CD4-positive, CD25-positive, alpha-beta regulatory T cell (primary cell): ENCODE data around the gene FCHO2. TPM values are rescaled to one million over a fixed set of nuclear protein-coding genes. Genes with fewer than 3 reads are reported as not detected.

Source experiments
- ATAC-seq, 2 donors: fragments of 150-1000 bp; cut with Tn5 transposase; one replicate each; pipeline ENCODE4 v1.10.0; 2021; ENCODE audit warnings: low read depth in 2 of 2, moderate number of reproducible peaks in 2 of 2, moderate library complexity in 1 of 2
- DNase-seq, 3 donors: peaks; one replicate each; pipeline versions ENCODE4 v3.0.0 to v3.0.0-alpha.2; 2012 to 2022; ENCODE audit warnings: mixed read lengths in 1 of 3
- H3K27ac ChIP-seq: one replicate; pipeline ENCODE4 v1.7.0; 2013; ENCODE audit warnings: mild to moderate bottlenecking, low read length; ENCODE audit not compliant: insufficient read depth, poor library complexity, severe bottlenecking
- H3K27me3 ChIP-seq: one replicate; pipeline ENCODE4 v1.7.0; 2013; ENCODE audit warnings: low read length; ENCODE audit not compliant: control insufficient read depth, insufficient read depth
- H3K36me3 ChIP-seq: one replicate; pipeline ENCODE4 v1.7.0; 2013; ENCODE audit warnings: mild to moderate bottlenecking, low read length, moderate library complexity; ENCODE audit not compliant: control insufficient read depth, insufficient read depth
- H3K4me1 ChIP-seq: 2 replicates; pipeline ENCODE4 v1.7.0; 2013; ENCODE audit warnings: mild to moderate bottlenecking, low read length; ENCODE audit not compliant: insufficient read depth, control insufficient read depth, poor library complexity, severe bottlenecking
- H3K4me3 ChIP-seq: one replicate; pipeline ENCODE4 v1.7.0; 2013; ENCODE audit warnings: low read depth, mild to moderate bottlenecking, low read length, moderate library complexity
- H3K9me3 ChIP-seq, 2 experiments: 1 replicate in 1 of 2; 2 replicates in 1 of 2; pipeline ENCODE4 v1.7.0; 2013; ENCODE audit warnings: low read length in 2 of 2, mild to moderate bottlenecking in 1 of 2, moderate library complexity in 1 of 2; ENCODE audit not compliant: control insufficient read depth in 2 of 2
- H3K27ac Mint-ChIP-seq, 3 donors: one replicate each; pipeline ENCODE4 v1.8.0; 2020 to 2022; ENCODE audit warnings: mild to moderate bottlenecking in 3 of 3, mixed read lengths in 3 of 3, moderate library complexity in 2 of 3
- H3K27me3 Mint-ChIP-seq: one replicate; pipeline ENCODE4 v1.8.0; 2022; ENCODE audit warnings: mild to moderate bottlenecking, mixed read lengths
- H3K36me3 Mint-ChIP-seq: one replicate; pipeline ENCODE4 v1.8.0; 2020; ENCODE audit warnings: mixed read lengths
- H3K4me1 Mint-ChIP-seq, 4 donors: one replicate each; pipeline ENCODE4 v1.8.0; 2020 to 2022; ENCODE audit warnings: mixed read lengths in 4 of 4, mild to moderate bottlenecking in 1 of 4
- H3K4me3 Mint-ChIP-seq, 4 donors: one replicate each; pipeline ENCODE4 v1.8.0; 2020 to 2022; ENCODE audit warnings: mild to moderate bottlenecking in 4 of 4, mixed read lengths in 4 of 4, moderate library complexity in 3 of 4
- H3K9me3 Mint-ChIP-seq, 7 donors: one replicate each; pipeline ENCODE4 v1.8.0; 2020 to 2022; ENCODE audit warnings: mixed read lengths in 7 of 7, mild to moderate bottlenecking in 3 of 7, moderate library complexity in 2 of 7
- polyA plus RNA-seq, 4 donors: library from polyadenylated mRNA; unstranded; fragments of 300-500 nt; fragmentation: Illumina TruSeq; gene quantifications; one replicate each; pipeline ENCODE4 v1.2.3, GENCODE V29; 2021
- total RNA-seq: library from RNA; stranded (reverse); gene quantifications from one replicate; pipeline ENCODE4 v1.2.3, GENCODE V29; 2022

FCHO2 gene
- total RNA-seq = 2.2 TPM
- under 1 TPM; 0.52 to 0.93 (median 0.80) TPM for polyA plus RNA-seq

DNA sequence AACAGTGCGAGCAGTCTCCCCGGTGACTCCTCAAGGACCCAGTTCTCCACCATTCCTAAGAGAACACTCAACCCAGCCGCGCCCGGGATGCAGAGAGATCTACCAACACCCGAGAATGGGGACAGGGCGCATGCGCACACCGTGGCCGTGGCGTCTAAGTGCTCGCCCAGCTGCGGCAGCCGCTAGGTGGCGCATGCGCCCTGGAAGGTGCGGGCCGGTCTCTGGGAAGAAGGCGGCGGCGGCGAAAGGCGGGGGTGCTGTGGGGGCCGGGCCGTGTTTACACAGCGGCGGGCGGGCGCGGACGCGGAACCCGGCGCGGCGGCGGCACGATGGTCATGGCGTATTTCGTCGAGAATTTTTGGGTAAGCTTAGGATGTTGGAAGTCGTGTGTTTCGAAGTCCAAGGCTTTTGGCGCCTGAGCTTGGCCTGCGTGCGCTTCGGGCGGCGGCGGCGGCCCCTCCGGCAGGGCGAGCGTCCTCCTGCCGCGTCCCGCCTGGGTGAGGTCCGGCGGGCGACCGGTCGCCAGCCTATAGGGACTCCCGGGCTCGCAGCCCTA lies at the start of gene FCHO2:
TSS of gene FCHO2 (plus strand) at position 274 of the 556 bp plus-strand sequence. CDS start at position 330, 56 bp downstream.
- Mint-ChIP-seq H3K27me3 (peaks cover 71% of the 10 kb centered on the region), H3K4me1 (peaks cover 0 to 24% (median 14%) of the 10 kb centered on the region in 4 donors), H3K4me3 (peak within 1 kb of the TSS; percentile 93 to 99 (median 95)), H3K36me3 (no peaks in the 10 kb centered on the region), H3K27ac (peak within 1 kb of the TSS; percentile 86 to 94 (median 91)), H3K9me3 (peaks cover 0 to 3% (median 0%) of the 10 kb centered on the region in 7 donors)
- Histone ChIP-seq H3K27ac (no peak within 1 kb of the TSS), H3K27me3 (peaks cover 36% of the 10 kb centered on the region), H3K4me3 (peak within 1 kb of the TSS; percentile 78), H3K36me3 (no peaks in the 10 kb centered on the region), H3K4me1 (peaks cover 17% of the 10 kb centered on the region), H3K9me3 (no peaks in the 10 kb centered on the region)
- DNase-seq (peak; percentile 90 to 93 (median 91)), ATAC-seq (peak; percentile 91 to 94)

DNA sequence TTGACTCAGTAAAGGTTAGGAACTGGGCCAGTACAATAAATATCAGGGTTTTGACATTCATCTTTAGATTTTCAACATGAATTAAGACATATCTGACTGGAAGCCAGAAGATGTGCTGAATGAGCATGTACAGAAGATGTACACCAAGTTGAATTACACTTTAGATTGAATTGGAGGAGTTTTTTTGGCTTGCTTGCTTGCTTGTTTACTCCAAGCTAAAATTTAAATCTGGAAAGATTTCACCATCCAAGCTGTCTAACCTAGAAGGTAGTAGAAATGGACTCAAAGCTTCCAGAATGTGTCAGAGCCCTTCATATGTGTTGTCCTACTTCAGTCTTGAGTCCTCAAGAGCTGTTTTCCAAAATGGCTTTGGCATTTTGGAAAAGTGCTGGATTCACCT lies 49.0 kb upstream of the FCHO2 start:
- no peaks in the 10 kb centered on the region for H3K4me1 ChIP-seq
- no peak overlapping the region for H3K4me3 ChIP-seq
- no peaks in the 10 kb centered on the region for H3K9me3 ChIP-seq
- DNase-seq (no peak), ATAC-seq (no peak)
- peaks cover 62% of the 10 kb centered on the region for H3K36me3 ChIP-seq
- H3K4me3 Mint-ChIP-seq = no peak overlapping the region
- H3K9me3 Mint-ChIP-seq = peaks cover 0 to 1% (median 0%) of the 10 kb centered on the region in 7 donors
- peak overlapping the region in 1 of 3 donors; percentile 60 for H3K27ac Mint-ChIP-seq
- H3K27me3 Mint-ChIP-seq = no peaks in the 10 kb centered on the region
- peaks cover 2 to 12% (median 6%) of the 10 kb centered on the region in 4 donors for H3K4me1 Mint-ChIP-seq
- no peak overlapping the region for H3K27ac ChIP-seq
- no peaks in the 10 kb centered on the region for H3K27me3 ChIP-seq
- peaks cover 52% of the 10 kb centered on the region for H3K36me3 Mint-ChIP-seq

DNA sequence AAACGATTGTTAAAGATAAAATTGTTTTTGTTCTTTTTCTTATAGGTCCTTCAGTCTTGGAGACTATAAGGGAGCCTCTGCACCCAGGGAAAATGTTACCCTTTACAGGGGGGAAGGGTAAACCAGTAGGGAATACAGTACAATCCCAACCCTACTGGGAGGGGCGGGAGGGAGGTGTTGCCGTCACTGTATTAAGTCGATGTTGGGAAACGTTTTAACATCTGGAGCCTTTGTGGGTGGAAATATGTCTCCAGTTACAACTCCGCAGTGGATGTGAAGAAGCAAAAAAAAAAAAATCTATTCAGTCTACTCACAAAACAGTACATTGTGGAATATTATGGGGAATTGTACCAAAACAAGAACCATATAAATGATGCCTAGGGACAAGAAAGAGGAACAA lies 47.2 kb upstream of the FCHO2 start:
- Histone ChIP-seq H3K4me3 (no peak overlapping the region), H3K36me3 (peaks cover 52% of the 10 kb centered on the region), H3K4me1 (no peaks in the 10 kb centered on the region), H3K27ac (no peak overlapping the region), H3K27me3 (no peaks in the 10 kb centered on the region), H3K9me3 (no peaks in the 10 kb centered on the region)
- no peak overlapping the region for H3K4me3 Mint-ChIP-seq
- H3K36me3 Mint-ChIP-seq = peaks cover 45% of the 10 kb centered on the region
- H3K27ac Mint-ChIP-seq = no peak overlapping the region
- H3K27me3 Mint-ChIP-seq = no peaks in the 10 kb centered on the region
- H3K4me1 Mint-ChIP-seq = peaks cover 0 to 5% (median 0%) of the 10 kb centered on the region in 4 donors
- peaks cover 0 to 1% (median 0%) of the 10 kb centered on the region in 7 donors for H3K9me3 Mint-ChIP-seq
- no peak for DNase-seq
- ATAC-seq = no peak

DNA sequence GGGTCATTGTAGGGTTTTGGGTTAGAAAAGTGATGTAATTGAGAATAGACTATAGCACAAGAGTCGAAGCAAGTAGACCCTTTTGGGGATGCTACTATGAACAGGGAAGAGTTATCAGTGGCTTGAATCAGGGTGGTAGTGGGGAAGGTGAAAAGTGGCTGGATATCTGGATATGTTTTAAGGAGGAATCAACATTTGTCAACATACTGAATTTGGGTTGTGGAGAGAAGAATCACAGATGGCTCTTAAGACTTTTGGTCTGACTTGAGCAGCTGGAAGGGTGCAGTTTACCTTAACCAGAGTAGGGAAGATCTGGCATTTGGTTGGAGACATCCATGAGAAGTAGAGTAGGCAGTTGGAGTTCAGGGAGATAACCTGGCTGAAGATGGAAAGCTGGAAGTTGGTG lies 38.5 kb upstream of the FCHO2 start:
- no peaks in the 10 kb centered on the region for H3K36me3 ChIP-seq
- no peak overlapping the region for H3K4me3 Mint-ChIP-seq
- no peaks in the 10 kb centered on the region for H3K27me3 ChIP-seq
- no peak overlapping the region for H3K4me3 ChIP-seq
- ATAC-seq (no peak), DNase-seq (no peak)
- no peaks in the 10 kb centered on the region for H3K9me3 ChIP-seq
- H3K27ac ChIP-seq = no peak overlapping the region
- H3K27me3 Mint-ChIP-seq = no peaks in the 10 kb centered on the region
- peaks cover 0 to 6% (median 0%) of the 10 kb centered on the region in 4 donors for H3K4me1 Mint-ChIP-seq
- H3K36me3 Mint-ChIP-seq = no peaks in the 10 kb centered on the region
- H3K4me1 ChIP-seq = no peaks in the 10 kb centered on the region
- H3K9me3 Mint-ChIP-seq = no peaks in the 10 kb centered on the region
- peak overlapping the region in 1 of 3 donors; percentile 40 for H3K27ac Mint-ChIP-seq

DNA sequence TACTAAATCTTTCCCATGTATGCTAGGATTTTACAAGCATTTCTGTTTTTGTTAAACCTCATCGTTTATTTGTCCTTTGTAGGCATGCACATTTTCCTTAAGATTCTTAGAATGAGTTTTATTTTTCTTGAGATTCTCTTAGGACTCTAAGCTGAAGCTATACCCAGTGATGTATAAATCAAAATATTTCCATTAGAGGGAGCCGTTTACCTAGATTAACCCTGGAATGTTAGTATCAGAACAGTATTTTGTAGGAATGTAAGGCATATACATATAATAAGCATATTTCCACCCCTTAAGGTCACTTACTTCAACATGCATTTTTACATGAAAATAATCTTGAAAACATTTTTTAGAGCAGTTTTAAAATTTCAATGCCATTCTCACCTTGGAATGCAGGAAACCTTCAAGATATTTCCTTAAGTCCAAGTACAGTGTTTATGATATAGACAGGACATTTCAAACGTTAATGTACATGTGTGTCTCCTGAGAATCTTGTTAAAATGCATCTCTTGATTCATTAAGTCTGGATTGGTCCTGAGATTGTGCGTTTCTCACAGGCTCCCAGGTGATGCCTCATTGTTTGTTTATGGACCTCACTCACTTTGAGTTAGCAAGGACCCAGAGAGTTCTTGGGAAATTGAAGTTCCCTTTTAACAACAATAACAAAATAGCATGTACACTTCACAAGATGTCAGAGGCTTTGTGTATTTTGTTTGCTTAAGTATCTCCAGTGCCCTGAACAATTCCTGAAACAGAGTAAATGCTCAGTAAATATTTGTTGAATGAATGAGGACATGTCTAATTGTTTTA lies 34.9 kb upstream of the FCHO2 start:
- peak in 1 of 3 donors; percentile 23 for DNase-seq
- Mint-ChIP-seq H3K4me3 (no peak overlapping the region), H3K9me3 (no peaks in the 10 kb centered on the region), H3K27ac (no peak overlapping the region), H3K27me3 (no peaks in the 10 kb centered on the region), H3K36me3 (no peaks in the 10 kb centered on the region), H3K4me1 (no peaks in the 10 kb centered on the region)
- H3K4me3 ChIP-seq = no peak overlapping the region
- no peak for ATAC-seq
- no peaks in the 10 kb centered on the region for H3K27me3 ChIP-seq
- H3K36me3 ChIP-seq = no peaks in the 10 kb centered on the region
- no peaks in the 10 kb centered on the region for H3K9me3 ChIP-seq
- no peaks in the 10 kb centered on the region for H3K4me1 ChIP-seq
- H3K27ac ChIP-seq = no peak overlapping the region

DNA sequence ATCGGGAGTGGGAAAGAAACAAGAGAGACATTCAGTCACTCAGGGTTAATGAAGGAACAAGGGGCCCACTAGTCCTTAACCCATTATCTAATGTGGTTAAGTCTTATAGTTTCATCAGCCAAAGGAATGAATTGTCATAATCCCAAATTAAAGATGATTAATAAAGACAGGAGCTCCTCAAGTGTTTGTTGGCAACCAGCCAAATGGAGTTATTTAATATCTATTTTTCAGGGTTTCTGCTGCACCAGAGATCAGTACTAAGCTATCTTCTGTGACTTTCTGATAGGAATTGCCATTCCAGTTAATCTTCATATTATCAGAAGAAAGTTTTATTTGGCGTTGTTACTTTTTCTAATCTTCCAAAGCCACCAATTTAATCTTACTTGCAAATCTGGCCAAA lies 34.0 kb upstream of the FCHO2 start:
- DNase-seq = no peak
- Mint-ChIP-seq H3K27me3 (no peaks in the 10 kb centered on the region), H3K4me3 (no peak overlapping the region), H3K36me3 (no peaks in the 10 kb centered on the region), H3K9me3 (no peaks in the 10 kb centered on the region), H3K4me1 (no peaks in the 10 kb centered on the region), H3K27ac (no peak overlapping the region)
- Histone ChIP-seq H3K27me3 (no peaks in the 10 kb centered on the region), H3K9me3 (no peaks in the 10 kb centered on the region), H3K27ac (no peak overlapping the region), H3K36me3 (no peaks in the 10 kb centered on the region), H3K4me1 (no peaks in the 10 kb centered on the region), H3K4me3 (no peak overlapping the region)
- no peak for ATAC-seq

DNA sequence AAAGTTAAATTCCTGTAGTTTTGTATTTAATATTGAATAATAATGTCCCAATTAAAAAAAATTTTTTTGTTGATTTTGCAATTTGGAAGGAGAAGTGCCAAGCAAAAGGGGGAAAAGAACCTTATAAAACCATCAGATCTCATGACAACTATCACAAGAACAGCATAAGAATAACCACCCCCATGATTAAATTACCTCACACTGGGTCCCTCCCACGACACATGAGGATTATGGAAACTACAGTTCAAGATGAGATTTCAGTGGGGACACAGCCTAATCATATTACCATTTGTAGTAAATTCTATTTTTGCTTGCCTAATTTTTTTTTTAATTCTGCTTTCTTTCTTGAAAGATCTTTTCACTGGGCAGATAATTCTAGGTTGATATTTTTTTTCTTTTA lies 33.4 kb upstream of the FCHO2 start:
- no peaks in the 10 kb centered on the region for H3K27me3 ChIP-seq
- H3K4me3 ChIP-seq = no peak overlapping the region
- H3K27ac ChIP-seq = no peak overlapping the region
- no peaks in the 10 kb centered on the region for H3K4me1 ChIP-seq
- peaks cover 0 to 1% (median 0%) of the 10 kb centered on the region in 7 donors for H3K9me3 Mint-ChIP-seq
- H3K4me1 Mint-ChIP-seq = no peaks in the 10 kb centered on the region
- no peaks in the 10 kb centered on the region for H3K36me3 Mint-ChIP-seq
- no peaks in the 10 kb centered on the region for H3K36me3 ChIP-seq
- H3K9me3 ChIP-seq = no peaks in the 10 kb centered on the region
- ATAC-seq = no peak
- no peak for DNase-seq
- no peak overlapping the region for H3K4me3 Mint-ChIP-seq
- peaks cover 4% of the 10 kb centered on the region for H3K27me3 Mint-ChIP-seq
- H3K27ac Mint-ChIP-seq = no peak overlapping the region
